Peyer's patch (tissue), 4 donors: Measurements from ENCODE around the gene LRRC66. TPM values are rescaled to one million over a fixed set of nuclear protein-coding genes. Genes with fewer than 3 reads are reported as not detected.
A peak's percentile ranks its signal among the peaks of the same experiment; 100 is the strongest.

Source experiments
- DNase-seq, 3 donors: peaks; one replicate each; pipeline ENCODE4 v3.0.0-alpha.2; 2017 to 2019
- H3K27ac ChIP-seq, 4 donors: fragments of 200-600 bp; sonication (generic); one replicate each; pipeline ENCODE4 v1.5.1; 2016 to 2019
- H3K27me3 ChIP-seq, 2 donors: fragments of 200-600 bp; sonication (generic); one replicate each; pipeline ENCODE4 v1.5.1; 2019
- H3K36me3 ChIP-seq, 3 donors: fragments of 200-600 bp; sonication (generic); one replicate each; pipeline ENCODE4 v1.5.1; 2016 to 2019
- H3K4me1 ChIP-seq, 4 donors: fragments of 200-600 bp; sonication (generic); one replicate each; pipeline ENCODE4 v1.5.1; 2016 to 2019
- H3K4me3 ChIP-seq, 4 donors: fragments of 200-600 bp; sonication (generic); 1 replicate in 3 of 4; 2 replicates in 1 of 4; pipeline ENCODE4 v1.5.1; 2016 to 2019; ENCODE audit warnings: mild to moderate bottlenecking in 1 of 4
- H3K9me3 ChIP-seq, 4 donors: fragments of 200-600 bp; sonication (generic); one replicate each; pipeline ENCODE4 v1.5.1; 2016 to 2019; ENCODE audit warnings: mild to moderate bottlenecking in 1 of 4
- CTCF ChIP-seq, 6 experiments: fragments of 450-650 bp in 4 of 6; fragments of 200-600 bp in 2 of 6; sonication (generic) in 1 of 6; IDR thresholded peaks; one replicate each; pipeline ENCODE4 v1.5.1; 2017 to 2019; ENCODE audit warnings: antibody characterized with exemption in 6 of 6, mild to moderate bottlenecking in 3 of 6, moderate library complexity in 1 of 6
- POLR2A ChIP-seq, 2 donors: fragments of 450-650 bp; IDR thresholded peaks; one replicate each; pipeline ENCODE4 v1.5.1; 2017; ENCODE audit warnings: antibody characterized with exemption in 2 of 2, mild to moderate bottlenecking in 2 of 2, moderate library complexity in 2 of 2
- total RNA-seq, 4 donors: library from RNA; depleted of rRNA; stranded (reverse); fragments of >200 nt; gene quantifications; one replicate each; pipeline ENCODE4 v1.1.0, GENCODE V29; 2016

Gene LRRC66
- total RNA-seq, 4 donors from 2014 or later, result 1.7 to 53.4 (median 36.9) TPM

GRCh38 chr4:52045028-52045427 is 24.9 kb upstream of the LRRC66 start:
- Histone ChIP-seq H3K36me3 (no peaks in the 10 kb centered on the region), H3K9me3 (no peaks in the 10 kb centered on the region)
- TF ChIP-seq POLR2A (IDR thresholded peaks at IDR 0.05) (no peak), CTCF (IDR thresholded peaks at IDR 0.05) (no peak)

GRCh38 chr4:52038103-52038912 is 18.1 kb upstream of the LRRC66 start, which contains the start of gene SGCB:
TSS of gene SGCB (minus strand) at chr4:52038299. CDS start at chr4:52038259, 40 bp downstream.
- peak; percentile 46 to 77 (median 76) for DNase-seq

More at GRCh38 chr4:52045028-52045427, 24.9 kb upstream of the LRRC66 start:
- Histone ChIP-seq H3K27me3 (no peaks in the 10 kb centered on the region), H3K27ac (no peak overlapping the region), H3K4me3 (no peak overlapping the region), H3K4me1 (no peaks in the 10 kb centered on the region)
- DNase-seq, result no peak

GRCh38 chr4:52037689-52038102 is 17.5 kb upstream of the LRRC66 start:
- peaks cover 0 to 14% (median 2%) of the 10 kb centered on the region in 4 donors for H3K4me1 ChIP-seq
- peak in 1 of 3 donors; percentile 60 for DNase-seq
- peak overlapping the region; percentile 42 to 72 (median 70) for H3K27ac ChIP-seq
- peak overlapping the region; percentile 78 to 92 (median 86) for H3K4me3 ChIP-seq
- no peaks in the 10 kb centered on the region for H3K36me3 ChIP-seq
- H3K9me3 ChIP-seq, result no peaks in the 10 kb centered on the region
- no peak for TF ChIP-seq POLR2A (IDR thresholded peaks at IDR 0.05)
- no peak for TF ChIP-seq CTCF (IDR thresholded peaks at IDR 0.05)
- no peaks in the 10 kb centered on the region for H3K27me3 ChIP-seq

More at GRCh38 chr4:52038103-52038912, 18.1 kb upstream of the LRRC66 start, which contains the start of gene SGCB:
- Histone ChIP-seq H3K4me1 (peaks cover 0 to 14% (median 2%) of the 10 kb centered on the region in 4 donors), H3K36me3 (no peaks in the 10 kb centered on the region), H3K27me3 (no peaks in the 10 kb centered on the region), H3K27ac (peak within 1 kb of the TSS; percentile 42 to 72 (median 70)), H3K4me3 (peak within 1 kb of the TSS; percentile 78 to 92 (median 86)), H3K9me3 (no peaks in the 10 kb centered on the region)
- TF ChIP-seq POLR2A (IDR thresholded peaks at IDR 0.05) (no peak), CTCF (IDR thresholded peaks at IDR 0.05) (peak in 1 of 6 experiments; percentile 20)

GRCh38 chr4:52036886-52037530 is 16.8 kb upstream of the LRRC66 start:
- H3K9me3 ChIP-seq, result no peaks in the 10 kb centered on the region
- TF ChIP-seq POLR2A (IDR thresholded peaks at IDR 0.05) (no peak), CTCF (IDR thresholded peaks at IDR 0.05) (no peak)
- H3K27me3 ChIP-seq, result no peaks in the 10 kb centered on the region
- no peaks in the 10 kb centered on the region for H3K36me3 ChIP-seq
- H3K4me1 ChIP-seq, result peaks cover 0 to 14% (median 2%) of the 10 kb centered on the region in 4 donors
- peak overlapping the region in 3 of 4 donors; percentile 78 to 90 (median 83) for H3K4me3 ChIP-seq
- DNase-seq, result no peak
- H3K27ac ChIP-seq, result peak overlapping the region in 2 of 4 donors; percentile 42 to 72

- no peak for DNase-seq
- TF ChIP-seq CTCF (IDR thresholded peaks at IDR 0.05) (no peak), POLR2A (IDR thresholded peaks at IDR 0.05) (no peak)
- H3K9me3 ChIP-seq, result no peaks in the 10 kb centered on the region
- H3K27me3 ChIP-seq, result no peaks in the 10 kb centered on the region
- H3K36me3 ChIP-seq, result no peaks in the 10 kb centered on the region
- peaks cover 0 to 14% (median 2%) of the 10 kb centered on the region in 4 donors for H3K4me1 ChIP-seq
- H3K27ac ChIP-seq, result no peak overlapping the region
- no peak overlapping the region for H3K4me3 ChIP-seq
Measured at GRCh38 chr4:52035190-52035589, 15.0 kb upstream of the LRRC66 start.
